Measurements from ENCODE around the gene SAMD14.

GRCh38 chr17:50079334-50080095 is 50.4 kb downstream of the SAMD14 start:
- TF ChIP-seq CTCF (conservative IDR thresholded peaks at IDR 0.05; ENCODE audit: low read depth in 2 of 2): peak; percentile 85 to 100
- TF ChIP-seq EZH2 (IDR thresholded peaks at IDR 0.05; ENCODE audit: low read depth, unreplicated experiment): no peak
- TF ChIP-seq POLR2AphosphoS5 (IDR thresholded peaks at IDR 0.05; ENCODE audit: low read depth): no peak
- no peak for TF ChIP-seq ETS1 (IDR thresholded peaks at IDR 0.05)

All from GM23338 (cell line).